Lower leg skin (tissue), 4 donors: Measurements from ENCODE around the gene EBF4. TPM values are rescaled to one million over a fixed set of nuclear protein-coding genes. Genes with fewer than 3 reads are reported as not detected.

Experiments used
- microRNA counts, 2 donors: library from miRNA; unstranded; fragments of <30 nt; microRNA quantifications; one replicate each; lab custom pipeline; 2016
- microRNA-seq, 2 donors: library from miRNA; unstranded; fragments of <30 nt; microRNA quantifications; one replicate each; pipeline ENCODE4, GENCODE V29; 2016; ENCODE audit warnings: borderline replicate concordance in 2 of 2, borderline number of aligned reads in 1 of 2
- total RNA-seq, 4 donors: library from RNA; depleted of rRNA; stranded (reverse); fragments of >200 nt; gene quantifications; one replicate each; pipeline ENCODE4 v1.1.0, GENCODE V29; 2016

Gene EBF4
- total RNA-seq, 4 donors from 2014 or later: 5.0 to 9.9 (median 7.7) TPM

MicroRNAs within 50 kb of the gene (microRNA counts, 767-probe panel; counts per million panel counts)
- microRNA hsa-miR-1292 (lab: Ali Mortazavi, UCI): 0 to 358 counts per million in 2 donors

Small RNA genes within 50 kb of the gene (microRNA-seq; reads per million reads assigned to microRNA genes)
- gene MIR1292: 6.8 reads per million in 2 donors

Other genes starting within 250 kb of the EBF4 start
- gene SNRPB, start 222.0 kb upstream of the EBF4 start, total RNA-seq: 100 to 1,000 TPM; 205 to 254 (median 242) TPM
- gene ZNF343, start 183.9 kb upstream of the EBF4 start, total RNA-seq: 10 to 100 TPM; 10.6 to 12.9 (median 11.3) TPM
- gene TMC2, start 156.2 kb upstream of the EBF4 start, total RNA-seq: under 1 TPM in 1 of 4 donors, not detected in 3; 0.06 TPM
- gene NOP56, start 40.1 kb upstream of the EBF4 start, total RNA-seq: 10 to 100 TPM; 51.5 to 64.7 (median 56.6) TPM
- 100 to 1,000 TPM; 121 to 151 (median 126) TPM for gene IDH3B, start 28.6 kb upstream of the EBF4 start, total RNA-seq
- gene CPXM1, start 107.8 kb downstream of the EBF4 start, total RNA-seq: 1 to 10 TPM in 3 of 4 donors, under 1 TPM in 1; 0.12 to 3.6 (median 1.4) TPM
- gene C20orf141, start 122.2 kb downstream of the EBF4 start, total RNA-seq: not detected
- gene TMEM239, start 123.6 kb downstream of the EBF4 start, total RNA-seq: not detected
- gene PCED1A, start 147.9 kb downstream of the EBF4 start, total RNA-seq: 10 to 100 TPM; 10.6 to 16.6 (median 13.1) TPM
- gene VPS16, start 148.0 kb downstream of the EBF4 start, total RNA-seq: 10 to 100 TPM; 34.9 to 39.2 (median 37.7) TPM
- gene PTPRA, start 180.7 kb downstream of the EBF4 start, total RNA-seq: 10 to 100 TPM; 50.7 to 96.7 (median 64.1) TPM